GM21381 (cell line): ENCODE results near the gene KIF25.

Source experiments
- ATAC-seq: cut with Tn5 transposase; IDR thresholded peaks from one replicate; pipeline ENCODE4 v1.9.1; 2021; ENCODE audit warnings: mild to moderate bottlenecking, moderate library complexity; ENCODE audit not compliant: unreplicated experiment

The KIF25 gene

DNA sequence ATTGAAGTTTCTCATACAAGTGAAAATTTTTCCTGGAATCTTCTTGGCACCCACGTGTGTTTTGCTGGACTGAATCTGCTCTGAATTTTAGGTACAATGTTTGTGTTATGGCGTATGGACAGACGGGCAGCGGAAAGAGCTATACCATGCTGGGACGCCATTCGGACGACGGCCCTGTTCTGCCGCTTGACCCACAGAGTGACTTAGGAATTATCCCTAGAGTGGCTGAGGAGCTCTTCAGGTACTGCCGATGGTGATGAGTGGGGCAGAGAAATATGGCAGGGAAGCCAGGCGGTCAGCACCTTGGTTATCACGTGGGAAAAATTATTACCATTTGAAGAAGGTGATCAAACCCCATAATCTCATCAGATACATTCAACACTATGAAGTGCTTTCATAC lies 36.3 kb downstream of the KIF25 start:
- ATAC-seq = no peak

GRCh38 chr6:168034537-168034936 lies 37.1 kb downstream of the KIF25 start:
- ATAC-seq = no peak

DNA sequence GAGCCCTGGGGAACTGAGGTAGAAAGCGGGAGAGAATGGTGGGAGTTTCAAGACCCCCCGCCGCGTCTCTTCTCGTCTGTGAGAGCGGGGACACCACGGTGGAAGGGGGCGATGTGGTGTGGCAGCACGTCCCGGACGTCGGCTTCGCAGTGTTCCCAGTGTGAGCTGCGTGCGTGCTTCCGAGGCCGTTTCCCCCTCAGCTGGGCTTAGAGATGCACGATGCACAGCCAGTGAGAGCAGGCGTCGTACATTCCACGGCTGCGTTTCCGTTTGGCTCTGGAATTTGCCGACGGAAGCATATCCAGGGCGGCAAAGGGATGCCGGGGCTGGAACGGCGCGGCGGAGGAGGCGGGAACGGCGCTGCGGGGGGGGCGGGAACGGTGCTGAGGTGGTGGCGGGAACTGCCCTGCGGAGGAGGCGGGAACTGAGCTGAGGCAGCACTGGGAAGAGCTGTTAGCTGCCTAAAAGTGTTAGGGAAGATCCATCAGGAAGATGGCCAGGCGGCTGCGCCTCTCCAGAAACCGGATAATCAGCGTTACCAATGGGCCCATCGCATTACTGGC lies 37.7 kb downstream of the KIF25 start:
- ATAC-seq = no peak

- ATAC-seq = no peak
Observed at GRCh38 chr6:168035661-168036545, 38.4 kb downstream of the KIF25 start.

DNA sequence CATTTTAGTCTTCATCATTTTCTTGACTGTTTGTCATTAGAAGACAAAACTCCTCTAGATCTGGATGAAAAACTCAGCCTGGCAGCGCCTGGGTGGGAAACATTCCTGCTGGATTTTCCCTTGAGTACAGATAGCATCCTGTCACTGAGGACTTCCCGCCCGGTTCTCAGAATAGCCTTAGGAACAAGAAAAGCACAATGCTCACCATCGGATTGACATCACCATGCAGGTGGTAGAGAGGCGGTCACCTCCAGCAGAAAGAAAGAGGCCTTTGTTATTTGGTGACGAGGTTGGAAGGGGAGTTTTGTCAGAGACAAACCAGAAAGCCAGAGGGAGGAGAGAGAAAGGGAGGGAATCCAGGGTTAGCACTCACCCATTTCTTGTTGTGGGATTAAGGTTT lies 39.8 kb downstream of the KIF25 start:
- ATAC-seq = no peak

DNA sequence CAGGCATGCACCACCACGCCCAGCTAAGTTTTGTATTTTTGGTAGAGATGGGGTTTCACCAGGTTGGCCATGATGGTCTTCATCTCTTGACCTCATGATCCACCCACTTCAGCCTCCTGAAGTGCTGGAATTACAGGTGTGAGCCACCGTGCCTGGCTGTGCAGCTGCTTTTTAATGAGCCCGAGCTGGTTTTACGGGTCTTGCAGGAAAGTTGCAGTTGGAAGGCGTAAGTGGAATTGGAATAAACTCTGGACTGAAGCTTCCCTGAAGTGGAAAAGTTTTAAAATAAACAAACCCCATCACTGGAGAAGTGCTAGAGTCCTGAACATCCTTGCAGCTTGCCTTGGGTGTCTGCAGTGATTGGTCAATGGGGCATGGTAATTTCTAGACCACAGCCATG lies 40.4 kb downstream of the KIF25 start:
- ATAC-seq = no peak

GRCh38 chr6:168038576-168039140 lies 41.2 kb downstream of the KIF25 start:
- no peak for ATAC-seq

DNA sequence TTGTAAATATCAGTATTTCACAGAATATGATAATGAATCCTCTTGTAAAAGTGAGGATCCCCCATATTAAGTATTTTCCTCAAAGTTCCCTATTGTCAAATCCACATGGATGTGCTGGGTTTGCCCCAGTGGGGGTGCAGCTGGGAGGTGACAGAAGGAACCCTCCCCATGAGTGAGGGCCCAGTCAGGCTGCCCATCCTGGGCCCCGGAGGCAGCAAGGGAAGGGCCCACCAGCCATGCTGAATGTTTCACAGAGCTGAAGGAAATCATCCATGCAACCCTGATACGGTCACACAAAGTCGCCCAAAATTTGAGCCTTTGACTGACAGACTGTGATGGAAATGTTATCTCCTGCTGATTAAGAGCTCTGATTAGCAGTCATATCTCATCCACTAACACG lies 41.8 kb downstream of the KIF25 start:
- ATAC-seq = no peak

DNA sequence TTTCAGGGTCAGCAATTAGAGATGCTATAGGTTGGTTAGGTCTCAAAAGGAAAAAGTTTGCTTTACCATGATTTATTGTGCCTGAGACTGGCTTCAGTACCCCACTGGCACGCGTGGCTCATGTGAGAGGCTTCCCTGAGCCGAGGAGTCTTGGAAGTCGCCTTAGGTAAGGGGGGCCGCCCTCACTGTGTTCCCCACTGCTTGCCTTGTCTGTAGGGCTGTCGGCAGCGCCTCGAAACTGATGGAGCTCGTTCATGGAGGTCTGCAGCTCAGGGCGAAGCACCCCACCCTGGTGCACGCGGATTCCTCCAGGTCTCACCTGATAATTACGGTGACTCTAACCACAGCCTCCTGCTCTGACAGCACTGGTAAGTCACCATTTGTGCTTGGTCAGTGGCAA lies 42.4 kb downstream of the KIF25 start:
- no peak for ATAC-seq

GRCh38 chr6:168040856-168041496 lies 43.5 kb downstream of the KIF25 start:
- no peak for ATAC-seq

DNA sequence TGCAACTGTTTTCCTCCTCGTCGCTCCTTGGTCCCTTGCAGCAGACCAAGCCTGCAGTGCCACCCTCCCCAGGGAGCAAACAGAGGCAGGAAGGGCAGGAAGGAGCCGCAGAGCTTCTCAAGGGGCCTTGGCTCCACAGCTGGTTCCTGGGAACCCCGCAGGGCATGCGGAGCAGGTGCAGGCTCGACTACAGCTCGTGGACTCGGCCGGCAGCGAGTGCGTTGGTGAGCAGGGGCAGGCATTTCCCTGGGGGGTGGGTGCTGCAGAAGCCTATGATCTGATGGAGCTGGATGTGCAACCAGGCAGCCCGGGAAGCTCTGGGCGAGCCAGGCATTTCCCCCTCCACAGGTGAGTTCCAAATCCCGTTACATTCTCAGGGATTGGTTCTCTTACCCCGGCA lies 44.5 kb downstream of the KIF25 start:
- no peak for ATAC-seq

- ATAC-seq = no peak
Observed at GRCh38 chr6:168042426-168043192, 45.1 kb downstream of the KIF25 start.

DNA sequence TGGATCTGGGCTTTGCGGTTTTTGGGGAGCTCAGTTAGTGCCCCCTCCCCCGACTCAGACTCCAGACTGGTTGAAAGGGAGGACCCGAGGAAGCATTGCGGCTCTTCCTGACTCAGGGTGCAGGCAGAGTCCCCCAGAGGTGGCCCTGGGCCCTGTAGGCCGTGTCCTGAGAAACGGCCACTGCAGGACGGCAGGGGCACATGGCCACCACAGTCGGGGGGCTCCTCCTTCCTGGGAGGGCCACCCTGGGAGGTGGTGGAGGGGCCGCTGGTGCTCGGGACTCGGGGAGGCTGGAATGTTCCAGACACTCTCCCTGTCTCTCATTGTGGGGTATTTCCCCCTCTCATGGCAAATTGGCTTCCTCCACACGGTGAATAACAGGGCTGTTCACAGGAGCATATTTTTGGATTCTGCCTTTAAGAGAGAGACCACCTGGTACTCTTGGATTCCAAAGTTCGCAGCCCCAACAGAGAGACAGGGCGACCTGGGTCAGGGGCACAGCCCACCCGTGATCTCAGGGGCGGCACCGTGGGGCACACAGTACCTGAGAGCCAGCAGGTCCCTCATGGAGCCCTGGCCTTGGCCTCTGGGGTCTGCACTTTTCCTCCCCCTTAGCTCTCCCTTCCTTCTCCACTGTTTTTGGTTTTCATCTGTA lies 45.8 kb downstream of the KIF25 start:
- no peak for ATAC-seq

DNA sequence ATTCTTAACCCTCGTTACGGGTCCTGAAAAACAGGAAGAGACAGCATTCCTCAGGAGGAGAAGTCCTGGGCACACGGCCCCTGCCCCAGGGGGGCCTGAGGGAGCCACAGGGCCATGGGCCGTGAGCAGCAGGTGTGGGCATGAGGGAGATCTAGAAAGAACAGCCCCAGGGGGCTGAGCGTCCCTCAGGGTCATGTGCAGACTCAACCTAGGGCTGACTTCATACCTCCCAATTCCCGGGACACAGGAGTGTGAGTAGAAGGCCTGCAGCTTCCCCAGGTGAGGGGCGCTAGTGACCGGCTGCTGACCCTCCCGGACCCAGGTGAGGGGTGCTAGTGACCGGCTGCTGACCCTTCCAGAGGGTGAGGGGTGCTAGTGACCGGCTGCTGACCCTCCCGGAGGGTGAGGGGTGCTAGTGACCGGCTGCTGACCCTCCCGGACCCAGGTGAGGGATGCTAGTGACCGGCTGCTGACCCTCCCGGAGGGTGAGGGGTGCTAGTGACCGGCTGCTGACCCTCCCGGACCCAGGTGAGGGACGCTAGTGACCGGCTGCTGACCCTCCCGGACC lies 46.5 kb downstream of the KIF25 start:
- ATAC-seq = no peak

- ATAC-seq = no peak
Observed at GRCh38 chr6:168044521-168045130, 47.2 kb downstream of the KIF25 start.

DNA sequence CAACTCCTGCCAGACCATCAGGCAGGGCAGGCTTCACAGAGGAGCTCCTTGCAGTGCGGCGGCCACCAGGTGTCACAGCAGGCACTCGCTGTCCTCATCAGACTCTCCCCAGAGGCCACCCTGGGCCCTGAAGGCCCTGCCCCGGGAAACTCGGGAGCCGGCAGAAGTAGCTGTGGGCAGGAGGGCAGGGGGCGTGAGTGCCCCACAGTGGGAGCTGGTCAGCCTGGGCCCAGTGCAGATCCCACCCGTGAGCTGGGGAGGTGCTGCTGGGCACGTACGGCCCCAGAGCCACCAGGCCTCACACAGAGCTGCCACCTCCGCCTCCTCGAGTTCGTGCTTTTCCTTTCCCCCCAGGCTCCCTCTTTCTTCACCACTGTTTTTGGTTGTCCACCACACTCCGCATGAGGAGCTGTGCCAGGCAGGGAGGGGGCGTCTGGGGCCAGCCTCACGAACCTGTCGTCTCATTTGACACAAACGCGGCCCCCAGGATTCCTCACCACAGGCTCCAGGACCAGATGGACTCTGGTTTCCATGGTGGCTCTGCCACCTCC lies 47.7 kb downstream of the KIF25 start:
- ATAC-seq = no peak

DNA sequence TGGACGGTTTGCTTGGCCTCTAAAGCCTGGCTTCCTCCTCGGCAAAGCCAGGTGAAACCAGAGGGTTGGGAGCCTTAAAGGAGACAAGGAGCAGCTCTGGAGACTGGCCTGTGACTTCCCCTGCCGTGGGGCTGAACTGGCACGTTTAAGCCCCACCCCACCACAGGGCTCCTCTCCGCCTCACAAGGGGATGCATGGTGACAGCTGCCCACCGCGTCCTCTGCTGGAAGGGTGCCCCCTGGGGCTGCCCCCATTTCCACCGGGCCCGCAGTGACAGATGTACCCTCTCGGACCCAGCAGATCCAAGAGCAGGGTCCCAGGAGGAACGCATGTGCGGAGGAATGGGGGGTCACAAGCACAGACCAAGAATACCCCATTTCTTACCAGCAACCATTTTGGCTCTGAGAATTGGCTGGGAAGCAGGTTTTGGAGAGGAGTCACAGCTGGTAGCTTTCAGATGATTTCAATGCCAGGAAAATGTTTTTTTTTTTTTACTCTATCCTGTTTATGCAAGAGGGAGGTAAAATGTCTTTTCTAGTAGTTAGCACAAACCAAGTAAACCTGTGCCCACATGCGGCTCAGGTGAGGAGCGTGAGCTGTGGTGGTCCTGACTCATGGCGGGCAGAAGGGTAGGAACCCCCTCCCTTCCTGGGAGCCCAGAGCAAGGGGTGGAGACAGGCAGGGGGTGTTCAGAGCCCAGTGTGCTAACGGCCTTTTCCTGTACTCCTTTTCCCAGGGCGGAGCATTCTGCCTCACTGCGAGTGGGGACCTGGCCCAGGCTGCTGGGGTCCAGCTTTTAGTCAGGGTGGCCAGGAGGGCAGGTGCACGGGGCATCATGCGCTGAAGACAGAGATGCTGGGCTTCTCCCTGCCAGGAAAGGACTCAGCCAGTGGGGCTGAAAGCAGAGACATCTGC lies 48.5 kb downstream of the KIF25 start:
- no peak for ATAC-seq

DNA sequence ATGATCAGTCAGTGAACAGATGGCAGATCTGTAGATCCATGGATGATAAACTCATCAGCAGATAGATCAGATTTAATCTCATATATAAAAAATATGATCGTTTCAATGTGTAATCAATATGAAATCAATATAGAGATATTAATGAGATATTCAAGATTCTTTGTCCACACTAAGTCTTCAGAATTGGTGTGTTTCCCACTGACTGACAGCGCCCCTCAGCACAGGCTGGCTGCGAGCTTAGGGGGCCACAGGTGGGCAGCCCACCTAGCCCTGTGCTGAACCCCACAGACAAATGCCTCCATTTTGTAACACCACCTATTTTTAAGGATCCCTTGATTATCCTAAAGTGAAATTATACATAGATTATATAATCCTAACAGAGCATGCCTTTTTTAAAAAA lies 49.2 kb downstream of the KIF25 start:
- ATAC-seq = no peak
